SK-N-SH (cell line): ENCODE data around the gene RAPGEF4. TPM values are rescaled to one million over a fixed set of nuclear protein-coding genes. Genes with fewer than 3 reads are reported as not detected.
A peak's percentile ranks its signal among the peaks of the same experiment; 100 is the strongest.

ENCODE experiments used
- CTCF ChIA-PET: fragments of 300-600, 350-600 bp; formaldehyde crosslinking; extraction: SDS; loops from one replicate; lab custom pipeline; 2021; lab: Yijun Ruan, JAX
- POLR2A ChIA-PET: fragments of 350-600 bp; sonication (Branson Sonifier 250); formaldehyde crosslinking; extraction: SDS; loops from one replicate; lab custom pipeline; 2020; ENCODE audit warnings: antibody characterized with exemption, inconsistent platforms; lab: Yijun Ruan, JAX
- DNase-seq: peaks from one replicate; pipeline ENCODE4 v3.0.0; 2012
- H2AFZ ChIP-seq: fragments of 200-600 bp; sonication (generic); 2 replicates; pipeline ENCODE4 v1.8.1; 2016; ENCODE audit warnings: antibody characterized with exemption, mild to moderate bottlenecking, low read depth
- H3F3A ChIP-seq: fragments of 200-600 bp; sonication (generic); replicated peaks from 2 replicates; pipeline ENCODE3; 2016; ENCODE audit warnings: antibody characterized with exemption, mild to moderate bottlenecking; ENCODE audit not compliant: insufficient read depth
- H3K27ac ChIP-seq, 2 experiments: fragments of 200-500 bp in 1 of 2; fragments of 200-600 bp in 1 of 2; sonication (Bioruptor generic) in 1 of 2; sonication (generic), shearing (Covaris generic) in 1 of 2; 2 replicates each; pipeline versions ENCODE4 v1.5.1 to v1.6.1; 2014 to 2016; ENCODE audit warnings: low read depth in 2 of 2, inconsistent platforms in 1 of 2, low read length in 1 of 2, mild to moderate bottlenecking in 1 of 2, mixed read lengths in 1 of 2
- H3K27me3 ChIP-seq: fragments of 200-600 bp; sonication (generic), shearing (Covaris generic); 2 replicates; pipeline ENCODE4 v1.6.1; 2016; ENCODE audit warnings: mixed run types; ENCODE audit not compliant: insufficient read depth
- H3K36me3 ChIP-seq, 2 experiments: fragments of 200-500 bp in 1 of 2; fragments of 200-600 bp in 1 of 2; sonication (Bioruptor generic) in 1 of 2; sonication (generic) in 1 of 2; replicated peaks in 1 of 2; 2 replicates each; pipeline versions ENCODE3 to v1.5.1; 2014 to 2016; ENCODE audit warnings: low read length in 1 of 2, mild to moderate bottlenecking in 1 of 2; ENCODE audit not compliant: insufficient read depth in 2 of 2, control insufficient read depth in 1 of 2
- H3K4me1 ChIP-seq, 2 experiments: fragments of 200-500 bp in 1 of 2; fragments of 200-600 bp in 1 of 2; sonication (Bioruptor generic) in 1 of 2; sonication (generic), shearing (Covaris generic) in 1 of 2; 2 replicates each; pipeline versions ENCODE4 v1.5.1 to v1.6.1; 2014 to 2016; ENCODE audit warnings: low read depth in 1 of 2, low read length in 1 of 2, mixed run types in 1 of 2; ENCODE audit not compliant: insufficient read depth in 2 of 2, control insufficient read depth in 1 of 2
- H3K4me2 ChIP-seq: fragments of 200-600 bp; sonication (generic), shearing (Covaris generic); 2 replicates; pipeline ENCODE4 v1.6.1; 2017; ENCODE audit warnings: mixed run types
- H3K4me3 ChIP-seq, 2 experiments: fragments of 200-500 bp in 1 of 2; fragments of 200-600 bp in 1 of 2; sonication (Bioruptor generic) in 1 of 2; sonication (generic), shearing (Covaris generic) in 1 of 2; 2 replicates each; pipeline versions ENCODE4 v1.5.1 to v1.8.1; 2014 to 2016; ENCODE audit warnings: low read depth in 2 of 2, inconsistent platforms in 1 of 2, low read length in 1 of 2, mild to moderate bottlenecking in 1 of 2, mixed read lengths in 1 of 2, moderate library complexity in 1 of 2
- H3K79me2 ChIP-seq: fragments of 200-600 bp; sonication (generic); 2 replicates; pipeline ENCODE4 v1.8.1; 2017; ENCODE audit warnings: mild to moderate bottlenecking; ENCODE audit not compliant: insufficient read depth
- H3K9ac ChIP-seq: fragments of 200-600 bp; sonication (generic); 2 replicates; pipeline ENCODE4 v1.6.1; 2017; ENCODE audit warnings: mixed run types
- H3K9me2 ChIP-seq: fragments of 200-600 bp; sonication (generic); 2 replicates; pipeline ENCODE4 v1.6.1; 2017; ENCODE audit warnings: mixed run types
- H3K9me3 ChIP-seq: fragments of 200-600 bp; sonication (generic); 2 replicates; pipeline ENCODE4 v1.6.1; 2017; ENCODE audit warnings: mixed run types, mild to moderate bottlenecking, moderate library complexity
- H4K20me1 ChIP-seq: fragments of 200-600 bp; sonication (generic); 2 replicates; pipeline ENCODE4 v1.6.1; 2017; ENCODE audit warnings: mild to moderate bottlenecking, mixed run types; ENCODE audit not compliant: insufficient read depth
- CHD2 ChIP-seq: fragments of 150-350 bp; IDR thresholded peaks from 2 replicates; pipeline ENCODE4 v1.6.1; 2018; ENCODE audit warnings: low read length; ENCODE audit not compliant: partially characterized antibody
- EP300 ChIP-seq, 2 experiments: IDR thresholded peaks; 2 replicates each; pipeline versions ENCODE4 v1.4.0 to v1.6.1; 2012; ENCODE audit warnings: borderline replicate concordance in 1 of 2, low read depth in 1 of 2, low read length in 1 of 2
- FOSL2 ChIP-seq: IDR thresholded peaks from 2 replicates; pipeline ENCODE4 v1.4.0; 2012; ENCODE audit warnings: low read depth, mild to moderate bottlenecking, moderate library complexity, borderline replicate concordance
- FOXM1 ChIP-seq: IDR thresholded peaks from 2 replicates; pipeline ENCODE4 v1.4.0; 2012; ENCODE audit warnings: low read depth, mild to moderate bottlenecking
- GABPA ChIP-seq: IDR thresholded peaks from 2 replicates; pipeline ENCODE4 v1.4.0; 2012; ENCODE audit warnings: low read depth, mild to moderate bottlenecking
- GATA2 ChIP-seq: sonication (generic); formaldehyde crosslinking; IDR thresholded peaks from 2 replicates; pipeline ENCODE4 v1.5.0; 2020; ENCODE audit warnings: mild to moderate bottlenecking, missing genetic modification reagents
- MXI1 ChIP-seq: IDR thresholded peaks from 2 replicates; pipeline ENCODE4 v1.6.1; 2012; ENCODE audit warnings: mild to moderate bottlenecking, low read depth, low read length, improper control_type of control experiment
- NRF1 ChIP-seq: IDR thresholded peaks from 2 replicates; pipeline ENCODE4 v1.6.1; 2012; ENCODE audit warnings: low read depth, mild to moderate bottlenecking, low read length
- RAD21 ChIP-seq: IDR thresholded peaks from 2 replicates; pipeline ENCODE4 v1.6.1; 2012; ENCODE audit warnings: mild to moderate bottlenecking, low read length
- RCOR1 ChIP-seq: fragments of 150-350 bp; IDR thresholded peaks from 2 replicates; pipeline ENCODE4 v1.6.1; 2017; ENCODE audit warnings: antibody characterized with exemption, low read length
- RXRA ChIP-seq: IDR thresholded peaks from 2 replicates; pipeline ENCODE4 v1.4.0; 2012; ENCODE audit warnings: low read depth, mild to moderate bottlenecking, borderline replicate concordance
- SIN3A ChIP-seq: IDR thresholded peaks from 2 replicates; pipeline ENCODE4 v1.6.1; 2012; ENCODE audit warnings: low read depth, mild to moderate bottlenecking, low read length, moderate library complexity, borderline replicate concordance
- SMC3 ChIP-seq: IDR thresholded peaks from 2 replicates; pipeline ENCODE4 v1.6.1; 2012; ENCODE audit warnings: low read depth, low read length, improper control_type of control experiment
- TCF12 ChIP-seq: IDR thresholded peaks from 2 replicates; pipeline ENCODE4 v1.4.0; 2012
- YY1 ChIP-seq: IDR thresholded peaks from 2 replicates; pipeline ENCODE4 v1.4.0; 2012; ENCODE audit warnings: low read depth, mild to moderate bottlenecking
- WGBS: methylation state at CpG from one replicate; pipeline ENCODE4 v1.1.6; 2017; ENCODE audit warnings: low lambda C conversion rate; 5-methylcytosine and 5-hydroxymethylcytosine counted together
- polyA plus RNA-seq, 3 experiments: library from polyadenylated mRNA; depleted of rRNA; stranded (reverse); fragments of >200 nt; gene quantifications; 2 replicates each; pipeline ENCODE4 v1.2.3, GENCODE V29; 2012
- TF ChIP-seq, protein P1 (sequence below): fragments of 150-350 bp; IDR thresholded peaks from 2 replicates; pipeline ENCODE4 v1.6.1; 2017; ENCODE audit warnings: antibody characterized with exemption, low read length, low read depth, borderline replicate concordance
- TF ChIP-seq, protein P2 (sequence below): fragments of 150-350 bp; IDR thresholded peaks from 2 replicates; pipeline ENCODE4 v1.6.1; 2016; ENCODE audit warnings: mild to moderate bottlenecking, low read depth, low read length
- TF ChIP-seq, protein P3 (sequence below): fragments of 200-600 bp; sonication (generic); IDR thresholded peaks from 2 replicates; pipeline ENCODE4 v1.6.1; 2017; ENCODE audit warnings: antibody characterized with exemption, mild to moderate bottlenecking, moderate library complexity

RAPGEF4 gene
- polyA plus RNA-seq, 1 of the 3 experiments (the other 2 are of a cell fraction): 0.30 TPM

DNA sequence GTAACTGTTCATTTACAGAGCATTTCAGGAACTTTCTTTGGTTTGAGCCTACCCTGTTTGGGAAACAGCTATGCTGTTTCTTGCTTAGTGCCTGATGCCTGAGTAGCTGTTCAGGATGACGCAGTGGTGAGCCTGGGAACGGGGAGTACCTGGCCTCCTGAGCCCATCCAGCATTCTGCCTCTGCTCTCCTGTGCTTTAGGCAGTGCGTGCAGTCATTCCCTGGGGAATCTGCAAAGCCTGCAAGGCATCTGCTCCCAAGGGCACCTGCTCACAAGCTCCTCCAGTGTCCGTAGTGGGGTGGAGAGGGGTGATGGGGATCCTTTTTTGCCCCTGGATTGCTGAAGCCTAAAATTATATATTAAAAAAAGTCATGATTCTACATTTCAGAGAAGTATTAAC lies 68.8 kb downstream of the RAPGEF4 start (continued):
- no peak for TF ChIP-seq TCF12
- no peak for TF ChIP-seq NRF1
- TF ChIP-seq, protein P1, sequence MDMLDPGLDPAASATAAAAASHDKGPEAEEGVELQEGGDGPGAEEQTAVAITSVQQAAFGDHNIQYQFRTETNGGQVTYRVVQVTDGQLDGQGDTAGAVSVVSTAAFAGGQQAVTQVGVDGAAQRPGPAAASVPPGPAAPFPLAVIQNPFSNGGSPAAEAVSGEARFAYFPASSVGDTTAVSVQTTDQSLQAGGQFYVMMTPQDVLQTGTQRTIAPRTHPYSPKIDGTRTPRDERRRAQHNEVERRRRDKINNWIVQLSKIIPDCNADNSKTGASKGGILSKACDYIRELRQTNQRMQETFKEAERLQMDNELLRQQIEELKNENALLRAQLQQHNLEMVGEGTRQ: no peak
- TF ChIP-seq, protein P2, sequence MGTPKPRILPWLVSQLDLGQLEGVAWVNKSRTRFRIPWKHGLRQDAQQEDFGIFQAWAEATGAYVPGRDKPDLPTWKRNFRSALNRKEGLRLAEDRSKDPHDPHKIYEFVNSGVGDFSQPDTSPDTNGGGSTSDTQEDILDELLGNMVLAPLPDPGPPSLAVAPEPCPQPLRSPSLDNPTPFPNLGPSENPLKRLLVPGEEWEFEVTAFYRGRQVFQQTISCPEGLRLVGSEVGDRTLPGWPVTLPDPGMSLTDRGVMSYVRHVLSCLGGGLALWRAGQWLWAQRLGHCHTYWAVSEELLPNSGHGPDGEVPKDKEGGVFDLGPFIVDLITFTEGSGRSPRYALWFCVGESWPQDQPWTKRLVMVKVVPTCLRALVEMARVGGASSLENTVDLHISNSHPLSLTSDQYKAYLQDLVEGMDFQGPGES: no peak

DNA sequence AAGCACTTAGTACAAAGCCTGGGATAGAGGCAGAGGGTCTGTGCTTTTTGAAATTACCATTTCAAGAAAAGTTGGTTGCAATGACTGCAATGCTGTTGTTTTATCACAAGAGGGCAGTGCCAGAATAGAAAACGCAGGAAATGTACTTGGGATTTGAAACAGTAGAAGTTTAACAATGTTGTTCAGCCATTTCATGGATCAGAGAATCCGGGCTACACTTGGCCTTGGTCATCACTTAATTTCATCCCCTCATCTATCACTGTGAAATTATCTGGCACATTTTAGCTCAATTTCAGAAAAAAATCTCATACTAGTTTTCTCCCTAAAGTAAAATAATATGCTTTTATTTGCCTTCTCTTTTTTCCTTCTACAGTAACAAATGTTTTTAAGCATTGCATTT lies 70.8 kb downstream of the RAPGEF4 start:
- no peaks in the 10 kb centered on the region for H3K36me3 ChIP-seq
- ChIA-PET POLR2A (no interaction called here), CTCF (interaction anchor here (0.5 to 9.3 kb wide), 61 partner anchors 8 to 1535 kb away, joined by 3 to 174 read pairs (median 4); no protein-coding TSS in a partner anchor)
- DNase-seq: peak; percentile 50
- no peaks in the 10 kb centered on the region for H3K9me3 ChIP-seq
- WGBS: 7% methylated on average over 2 of the region's 2 CpGs
- no peak overlapping the region for H3K9ac ChIP-seq
- H3F3A ChIP-seq: no peaks in the 10 kb centered on the region
- H4K20me1 ChIP-seq: no peaks in the 10 kb centered on the region
- peak overlapping the region in 1 of 2 experiments; percentile 46; a peak in 1 of 4 replicates for H3K4me3 ChIP-seq
- H3K79me2 ChIP-seq: no peaks in the 10 kb centered on the region
- H3K4me1 ChIP-seq: peaks cover 0 to 20% of the 10 kb centered on the region in 2 experiments; a peak in 2 of 4 replicates
- H3K4me2 ChIP-seq: no peak overlapping the region
- peak; percentile 58; the same call in 1 of the 2 replicates for TF ChIP-seq YY1
- 0 out of 2 replicates have a peak, but pooled peaks have one; percentile 7 for TF ChIP-seq GABPA
- TF ChIP-seq SIN3A: no peak
- TF ChIP-seq SMC3: peak; percentile 91
- no peak for TF ChIP-seq MXI1
- TF ChIP-seq, protein P3, sequence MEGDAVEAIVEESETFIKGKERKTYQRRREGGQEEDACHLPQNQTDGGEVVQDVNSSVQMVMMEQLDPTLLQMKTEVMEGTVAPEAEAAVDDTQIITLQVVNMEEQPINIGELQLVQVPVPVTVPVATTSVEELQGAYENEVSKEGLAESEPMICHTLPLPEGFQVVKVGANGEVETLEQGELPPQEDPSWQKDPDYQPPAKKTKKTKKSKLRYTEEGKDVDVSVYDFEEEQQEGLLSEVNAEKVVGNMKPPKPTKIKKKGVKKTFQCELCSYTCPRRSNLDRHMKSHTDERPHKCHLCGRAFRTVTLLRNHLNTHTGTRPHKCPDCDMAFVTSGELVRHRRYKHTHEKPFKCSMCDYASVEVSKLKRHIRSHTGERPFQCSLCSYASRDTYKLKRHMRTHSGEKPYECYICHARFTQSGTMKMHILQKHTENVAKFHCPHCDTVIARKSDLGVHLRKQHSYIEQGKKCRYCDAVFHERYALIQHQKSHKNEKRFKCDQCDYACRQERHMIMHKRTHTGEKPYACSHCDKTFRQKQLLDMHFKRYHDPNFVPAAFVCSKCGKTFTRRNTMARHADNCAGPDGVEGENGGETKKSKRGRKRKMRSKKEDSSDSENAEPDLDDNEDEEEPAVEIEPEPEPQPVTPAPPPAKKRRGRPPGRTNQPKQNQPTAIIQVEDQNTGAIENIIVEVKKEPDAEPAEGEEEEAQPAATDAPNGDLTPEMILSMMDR: peak; percentile 95
- peak; percentile 99 for TF ChIP-seq RAD21
- peak overlapping the region in 1 of 2 experiments; percentile 53; a peak in 2 of 4 replicates for H3K27ac ChIP-seq
- no peaks in the 10 kb centered on the region for H3K27me3 ChIP-seq
- peak overlapping the region; percentile 79 for H2AFZ ChIP-seq
- H3K9me2 ChIP-seq: no peaks in the 10 kb centered on the region

DNA sequence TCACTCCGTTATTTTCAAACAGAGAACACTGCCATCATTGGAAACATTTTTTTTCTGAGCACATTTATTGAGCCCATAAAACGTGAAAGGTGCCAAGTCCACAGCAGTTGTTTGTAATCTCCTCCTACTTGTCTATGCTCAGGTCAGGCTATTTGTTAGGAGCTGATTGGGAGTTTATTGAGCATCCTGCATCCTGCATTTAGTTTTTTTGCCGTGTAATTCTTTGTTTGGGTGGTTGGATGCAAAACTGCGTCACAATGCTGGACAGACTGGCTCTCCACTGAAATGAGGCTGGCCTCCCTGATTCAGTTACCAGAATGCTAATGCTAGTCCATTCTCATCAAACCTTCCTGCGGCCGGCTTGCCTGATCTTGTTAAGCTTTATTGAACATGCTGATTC lies 71.4 kb downstream of the RAPGEF4 start:
- no peak overlapping the region for H3K4me2 ChIP-seq
- H3K4me1 ChIP-seq: peaks cover 0 to 21% of the 10 kb centered on the region in 2 experiments; a peak in 2 of 4 replicates
- no peaks in the 10 kb centered on the region for H3K9me2 ChIP-seq
- 81% methylated on average over 5 of the region's 6 CpGs for WGBS
- POLR2A ChIA-PET: no interaction called here
- H3K4me3 ChIP-seq: no peak overlapping the region
- no peak for DNase-seq
- no peaks in the 10 kb centered on the region for H3K79me2 ChIP-seq
- H4K20me1 ChIP-seq: no peaks in the 10 kb centered on the region
- CTCF ChIA-PET: interaction anchor here (0.5 to 9.3 kb wide), 50 partner anchors 8 to 1534 kb away, joined by 3 to 174 read pairs (median 5); no protein-coding TSS in a partner anchor
- peak overlapping the region in 1 of 2 experiments; percentile 53; a peak in 2 of 4 replicates for H3K27ac ChIP-seq
- no peaks in the 10 kb centered on the region for H3F3A ChIP-seq
- peak overlapping the region; percentile 79 for H2AFZ ChIP-seq
- no peaks in the 10 kb centered on the region for H3K36me3 ChIP-seq
- no peaks in the 10 kb centered on the region for H3K27me3 ChIP-seq
- H3K9ac ChIP-seq: no peak overlapping the region
- H3K9me3 ChIP-seq: no peaks in the 10 kb centered on the region
- TF ChIP-seq MXI1 (no peak), CHD2 (no peak), GATA2 (CRISPR knock-in tag) (no peak), RCOR1 (no peak), FOXM1 (no peak), RXRA (no peak), RAD21 (no peak), EP300 (IDR thresholded peaks at IDR 0.05; ENCODE audit: borderline replicate concordance in 1 of 2, low read depth in 1 of 2, low read length in 1 of 2) (no peak), SMC3 (no peak), SIN3A (no peak), FOSL2 (no peak)
- TF ChIP-seq, protein P2: no peak
